Liver (tissue), 9 donors: ENCODE data around the gene PGGHG. TPM values are rescaled to one million over a fixed set of nuclear protein-coding genes. Genes with fewer than 3 reads are reported as not detected.

Source experiments
- DNase-seq: peaks from one replicate; pipeline ENCODE4 v3.0.0-alpha.2; 2017; ENCODE audit warnings: low spot score
- H3K27ac ChIP-seq, 2 donors: one replicate each; pipeline ENCODE4 v1.7.0; 2013; ENCODE audit warnings: inconsistent platforms in 2 of 2, low read length in 2 of 2, control low read depth in 1 of 2, low read depth in 1 of 2, mild to moderate bottlenecking in 1 of 2
- H3K27me3 ChIP-seq, 4 donors: one replicate each; pipeline versions ENCODE4 v1.6.1 to v1.7.0; 2013; ENCODE audit warnings: low read length in 3 of 4, inconsistent platforms in 1 of 4, mild to moderate bottlenecking in 1 of 4, moderate library complexity in 1 of 4; ENCODE audit not compliant: control insufficient read depth in 4 of 4, insufficient read depth in 4 of 4
- H3K36me3 ChIP-seq, 4 donors: one replicate each; pipeline versions ENCODE4 v1.6.1 to v1.7.0; 2013; ENCODE audit warnings: low read length in 3 of 4, mild to moderate bottlenecking in 3 of 4, low read depth in 1 of 4, moderate library complexity in 1 of 4; ENCODE audit not compliant: control insufficient read depth in 4 of 4, insufficient read depth in 3 of 4
- H3K4me1 ChIP-seq, 4 donors: one replicate each; pipeline versions ENCODE4 v1.6.1 to v1.7.0; 2013; ENCODE audit warnings: low read length in 3 of 4, mild to moderate bottlenecking in 3 of 4, moderate library complexity in 1 of 4; ENCODE audit not compliant: control insufficient read depth in 4 of 4, insufficient read depth in 4 of 4
- H3K4me3 ChIP-seq, 3 donors: one replicate each; pipeline versions ENCODE4 v1.6.1 to v1.7.0; 2013; ENCODE audit warnings: low read length in 3 of 3, control low read depth in 1 of 3, low read depth in 1 of 3, mild to moderate bottlenecking in 1 of 3
- H3K9ac ChIP-seq, 2 donors: one replicate each; pipeline ENCODE4 v1.7.0; 2013; ENCODE audit warnings: low read length in 2 of 2, mild to moderate bottlenecking in 2 of 2, moderate library complexity in 2 of 2, control low read depth in 1 of 2, low read depth in 1 of 2
- H3K9me3 ChIP-seq, 4 donors: one replicate each; pipeline versions ENCODE4 v1.6.1 to v1.7.0; 2013; ENCODE audit warnings: low read length in 3 of 4; ENCODE audit not compliant: control insufficient read depth in 4 of 4
- CTCF ChIP-seq: fragments of 150-350 bp; IDR thresholded peaks from 2 replicates; pipeline ENCODE4 v1.5.1; 2017; ENCODE audit warnings: improper control_type of control experiment, low read depth, low read length; ENCODE audit not compliant: missing input control
- FOXA1 ChIP-seq: IDR thresholded peaks from 2 replicates; pipeline ENCODE4 v1.6.1; 2016; ENCODE audit warnings: antibody characterized with exemption
- FOXA2 ChIP-seq: IDR thresholded peaks from 2 replicates; pipeline ENCODE4 v1.6.1; 2016; ENCODE audit warnings: antibody characterized with exemption
- GABPA ChIP-seq, 2 donors: IDR thresholded peaks in 1 of 2; conservative IDR thresholded peaks in 1 of 2; 2 replicates each; pipeline ENCODE4 v1.6.1; 2016; ENCODE audit warnings: antibody characterized with exemption in 2 of 2, mild to moderate bottlenecking in 1 of 2, moderate library complexity in 1 of 2
- HNF4A ChIP-seq, 2 donors: conservative IDR thresholded peaks; 2 replicates each; pipeline ENCODE4 v1.6.1; 2016; ENCODE audit warnings: antibody characterized with exemption in 2 of 2, mild to moderate bottlenecking in 2 of 2
- HNF4G ChIP-seq: IDR thresholded peaks from 2 replicates; pipeline ENCODE4 v1.6.1; 2016; ENCODE audit warnings: antibody characterized with exemption
- MAX ChIP-seq: IDR thresholded peaks from 2 replicates; pipeline ENCODE4 v1.6.1; 2016; ENCODE audit warnings: antibody characterized with exemption
- NR2F2 ChIP-seq: IDR thresholded peaks from 2 replicates; pipeline ENCODE4 v1.6.1; 2016; ENCODE audit warnings: antibody characterized with exemption
- RAD21 ChIP-seq, 2 donors: IDR thresholded peaks; 2 replicates each; pipeline ENCODE4 v1.6.1; 2016; ENCODE audit warnings: antibody characterized with exemption in 2 of 2, mild to moderate bottlenecking in 2 of 2
- SP1 ChIP-seq: IDR thresholded peaks from 2 replicates; pipeline ENCODE4 v1.6.1; 2018; ENCODE audit warnings: antibody characterized with exemption, mild to moderate bottlenecking
- TAF1 ChIP-seq: conservative IDR thresholded peaks from 2 replicates; pipeline ENCODE4 v1.6.1; 2016; ENCODE audit warnings: antibody characterized with exemption, mild to moderate bottlenecking
- YY1 ChIP-seq: IDR thresholded peaks from 2 replicates; pipeline ENCODE4 v1.6.1; 2016; ENCODE audit warnings: antibody characterized with exemption, mild to moderate bottlenecking
- WGBS: extraction: QIAGEN DNeasy Blood & Tissue Kit; methylation state at CpG from one replicate; pipeline ENCODE4 v1.1.7; 2013; 5-methylcytosine and 5-hydroxymethylcytosine counted together
- polyA plus RNA-seq, 2 donors: library from polyadenylated mRNA; stranded (reverse) in 1 of 2; unstranded in 1 of 2; fragments of 200-250 nt in 1 of 2; fragments of >200 nt in 1 of 2; fragmentation: Nextera tagmentation in 1 of 2; extraction: Ambion mirVana in 1 of 2; gene quantifications; one replicate each; pipeline versions ENCODE4 v1.2.1 to v1.2.3, GENCODE V29; 2013 to 2015
- total RNA-seq, 2 donors: library from RNA; depleted of rRNA; stranded (reverse); fragments of >200 nt; gene quantifications; one replicate each; pipeline ENCODE4 v1.2.3, GENCODE V29; 2014
- TF ChIP-seq, protein P1 (sequence below): IDR thresholded peaks from 2 replicates; pipeline ENCODE4 v1.6.1; 2016; ENCODE audit warnings: antibody characterized with exemption, mild to moderate bottlenecking
- TF ChIP-seq, protein P2 (sequence below): IDR thresholded peaks from 2 replicates; pipeline ENCODE4 v1.6.1; 2016; ENCODE audit warnings: antibody characterized with exemption
- TF ChIP-seq, protein P3 (sequence below): IDR thresholded peaks from 2 replicates; pipeline ENCODE4 v1.6.1; 2016; ENCODE audit warnings: antibody characterized with exemption
- donor health status: healthy.
- donor health status: healthy.
- donor health status: healthy.
- donor health status: healthy.
- donor health status: healthy.

The PGGHG gene
- total and polyA plus RNA-seq, 4 donors, result 1.3 to 11.4 (median 7.5) TPM

DNA sequence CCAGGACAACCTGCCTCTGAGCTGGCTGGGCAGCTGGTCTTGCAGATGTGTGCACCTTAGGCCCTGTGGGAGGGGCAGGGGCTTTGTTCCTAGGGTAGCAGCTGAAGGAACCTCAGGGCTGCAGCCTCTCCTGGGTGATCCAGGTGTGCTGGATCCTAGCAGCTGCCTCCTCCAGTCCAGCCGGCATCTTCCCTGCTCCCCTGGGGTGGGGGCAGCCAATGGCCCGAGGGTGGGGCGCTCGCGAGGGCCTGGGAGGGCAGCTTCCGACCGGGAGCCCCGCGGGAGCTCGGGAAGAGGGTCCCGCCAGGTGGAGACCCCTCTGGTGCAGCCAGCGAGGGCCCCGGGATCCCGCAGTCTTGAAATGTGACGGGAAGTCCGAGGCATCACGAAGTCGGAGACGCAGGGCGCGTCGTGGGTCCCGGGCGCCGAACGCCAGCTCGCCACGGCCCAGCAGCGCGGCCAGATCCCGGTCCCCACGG lies 26.6 kb downstream of the PGGHG start:
- Histone ChIP-seq H3K27me3 (no peaks in the 10 kb centered on the region), H3K9ac (peak overlapping the region; percentile 10 to 81), H3K4me3 (peak overlapping the region; percentile 48 to 61 (median 59)), H3K4me1 (peaks cover 0 to 41% (median 19%) of the 10 kb centered on the region in 4 donors), H3K9me3 (no peaks in the 10 kb centered on the region), H3K36me3 (no peaks in the 10 kb centered on the region), H3K27ac (peak overlapping the region; percentile 81 to 92)
- 45% methylated on average over 32 of the region's 32 CpGs for WGBS
- TF ChIP-seq NR2F2 (no peak), CTCF (no peak), HNF4A (conservative IDR thresholded peaks at IDR 0.05) (no peak), HNF4G (no peak), RAD21 (IDR thresholded peaks at IDR 0.05) (no peak), SP1 (no peak), FOXA1 (no peak), MAX (no peak), YY1 (no peak), GABPA (IDR thresholded peaks at IDR 0.05 in 1 of 2, conservative IDR thresholded peaks at IDR 0.05 in 1 of 2) (no peak), FOXA2 (no peak)
- TF ChIP-seq, protein P1, sequence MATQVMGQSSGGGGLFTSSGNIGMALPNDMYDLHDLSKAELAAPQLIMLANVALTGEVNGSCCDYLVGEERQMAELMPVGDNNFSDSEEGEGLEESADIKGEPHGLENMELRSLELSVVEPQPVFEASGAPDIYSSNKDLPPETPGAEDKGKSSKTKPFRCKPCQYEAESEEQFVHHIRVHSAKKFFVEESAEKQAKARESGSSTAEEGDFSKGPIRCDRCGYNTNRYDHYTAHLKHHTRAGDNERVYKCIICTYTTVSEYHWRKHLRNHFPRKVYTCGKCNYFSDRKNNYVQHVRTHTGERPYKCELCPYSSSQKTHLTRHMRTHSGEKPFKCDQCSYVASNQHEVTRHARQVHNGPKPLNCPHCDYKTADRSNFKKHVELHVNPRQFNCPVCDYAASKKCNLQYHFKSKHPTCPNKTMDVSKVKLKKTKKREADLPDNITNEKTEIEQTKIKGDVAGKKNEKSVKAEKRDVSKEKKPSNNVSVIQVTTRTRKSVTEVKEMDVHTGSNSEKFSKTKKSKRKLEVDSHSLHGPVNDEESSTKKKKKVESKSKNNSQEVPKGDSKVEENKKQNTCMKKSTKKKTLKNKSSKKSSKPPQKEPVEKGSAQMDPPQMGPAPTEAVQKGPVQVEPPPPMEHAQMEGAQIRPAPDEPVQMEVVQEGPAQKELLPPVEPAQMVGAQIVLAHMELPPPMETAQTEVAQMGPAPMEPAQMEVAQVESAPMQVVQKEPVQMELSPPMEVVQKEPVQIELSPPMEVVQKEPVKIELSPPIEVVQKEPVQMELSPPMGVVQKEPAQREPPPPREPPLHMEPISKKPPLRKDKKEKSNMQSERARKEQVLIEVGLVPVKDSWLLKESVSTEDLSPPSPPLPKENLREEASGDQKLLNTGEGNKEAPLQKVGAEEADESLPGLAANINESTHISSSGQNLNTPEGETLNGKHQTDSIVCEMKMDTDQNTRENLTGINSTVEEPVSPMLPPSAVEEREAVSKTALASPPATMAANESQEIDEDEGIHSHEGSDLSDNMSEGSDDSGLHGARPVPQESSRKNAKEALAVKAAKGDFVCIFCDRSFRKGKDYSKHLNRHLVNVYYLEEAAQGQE, result no peak
- TF ChIP-seq, protein P2, sequence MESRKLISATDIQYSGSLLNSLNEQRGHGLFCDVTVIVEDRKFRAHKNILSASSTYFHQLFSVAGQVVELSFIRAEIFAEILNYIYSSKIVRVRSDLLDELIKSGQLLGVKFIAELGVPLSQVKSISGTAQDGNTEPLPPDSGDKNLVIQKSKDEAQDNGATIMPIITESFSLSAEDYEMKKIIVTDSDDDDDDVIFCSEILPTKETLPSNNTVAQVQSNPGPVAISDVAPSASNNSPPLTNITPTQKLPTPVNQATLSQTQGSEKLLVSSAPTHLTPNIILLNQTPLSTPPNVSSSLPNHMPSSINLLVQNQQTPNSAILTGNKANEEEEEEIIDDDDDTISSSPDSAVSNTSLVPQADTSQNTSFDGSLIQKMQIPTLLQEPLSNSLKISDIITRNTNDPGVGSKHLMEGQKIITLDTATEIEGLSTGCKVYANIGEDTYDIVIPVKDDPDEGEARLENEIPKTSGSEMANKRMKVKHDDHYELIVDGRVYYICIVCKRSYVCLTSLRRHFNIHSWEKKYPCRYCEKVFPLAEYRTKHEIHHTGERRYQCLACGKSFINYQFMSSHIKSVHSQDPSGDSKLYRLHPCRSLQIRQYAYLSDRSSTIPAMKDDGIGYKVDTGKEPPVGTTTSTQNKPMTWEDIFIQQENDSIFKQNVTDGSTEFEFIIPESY, result no peak
- no peak for DNase-seq

DNA sequence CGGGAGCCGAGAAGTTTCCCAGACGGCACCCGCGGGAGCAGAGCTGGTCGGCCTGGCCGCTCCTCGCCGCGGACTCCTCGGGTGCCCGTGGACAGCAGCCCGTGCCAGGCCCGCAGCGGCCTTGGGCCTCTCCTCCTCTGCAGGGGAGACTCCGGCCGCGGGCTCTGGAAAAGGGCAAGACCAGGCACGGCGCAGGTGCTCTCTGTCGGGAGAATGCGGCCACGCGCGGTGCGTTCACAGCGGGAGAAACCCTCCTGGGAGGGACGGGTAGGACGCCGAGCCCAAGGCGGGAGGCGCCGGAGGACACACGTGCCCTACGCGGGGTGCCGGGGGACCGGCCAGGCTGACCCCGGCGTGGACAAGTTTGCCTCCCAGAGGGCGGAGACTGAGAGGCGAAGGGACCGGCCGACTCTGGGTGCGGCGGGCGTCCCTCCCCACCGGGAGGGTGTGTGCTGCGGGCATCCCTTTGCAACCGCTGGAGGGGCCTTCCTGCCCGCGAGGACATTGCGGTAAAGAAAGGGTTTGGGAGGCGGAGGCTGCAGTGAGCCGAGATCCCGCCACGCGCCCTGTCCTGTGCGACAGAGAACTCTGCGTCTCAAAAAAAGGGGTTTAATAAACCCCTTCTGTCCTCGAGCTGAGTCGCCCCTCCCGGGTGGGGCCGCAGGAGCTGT lies 27.2 kb downstream of the PGGHG start:
- 23% methylated on average over 64 of the region's 64 CpGs for WGBS
- no peaks in the 10 kb centered on the region for H3K36me3 ChIP-seq
- DNase-seq, result no peak
- H3K4me3 ChIP-seq, result peak overlapping the region; percentile 48 to 61 (median 59)
- no peaks in the 10 kb centered on the region for H3K9me3 ChIP-seq
- H3K27me3 ChIP-seq, result no peaks in the 10 kb centered on the region
- peaks cover 0 to 44% (median 19%) of the 10 kb centered on the region in 4 donors for H3K4me1 ChIP-seq
- peak overlapping the region; percentile 81 to 92 for H3K27ac ChIP-seq
- H3K9ac ChIP-seq, result peak overlapping the region; percentile 10 to 81
- TF ChIP-seq HNF4A (conservative IDR thresholded peaks at IDR 0.05) (peak in 1 of 2 donors; percentile 20), CTCF (no peak), MAX (no peak), FOXA2 (no peak), NR2F2 (no peak), TAF1 (peak; percentile 56), FOXA1 (no peak), YY1 (no peak), SP1 (peak; percentile 64), HNF4G (no peak), GABPA (IDR thresholded peaks at IDR 0.05 in 1 of 2, conservative IDR thresholded peaks at IDR 0.05 in 1 of 2) (no peak)
- TF ChIP-seq, protein P1, result no peak
- TF ChIP-seq, protein P3, sequence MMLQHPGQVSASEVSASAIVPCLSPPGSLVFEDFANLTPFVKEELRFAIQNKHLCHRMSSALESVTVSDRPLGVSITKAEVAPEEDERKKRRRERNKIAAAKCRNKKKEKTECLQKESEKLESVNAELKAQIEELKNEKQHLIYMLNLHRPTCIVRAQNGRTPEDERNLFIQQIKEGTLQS, result no peak
